Measurements from ENCODE around the gene HYDIN. TPM values are rescaled to one million over a fixed set of nuclear protein-coding genes. Genes with fewer than 3 reads are reported as not detected.
"Not testable (repeated sequence)": the region's sequence is repeated elsewhere in the genome, so short reads cannot be mapped to it uniquely, and the experiment has no call there.

The HYDIN gene
- total and polyA plus RNA-seq, 12 donors: 0.26 to 5.1 (median 1.6) TPM

DNA sequence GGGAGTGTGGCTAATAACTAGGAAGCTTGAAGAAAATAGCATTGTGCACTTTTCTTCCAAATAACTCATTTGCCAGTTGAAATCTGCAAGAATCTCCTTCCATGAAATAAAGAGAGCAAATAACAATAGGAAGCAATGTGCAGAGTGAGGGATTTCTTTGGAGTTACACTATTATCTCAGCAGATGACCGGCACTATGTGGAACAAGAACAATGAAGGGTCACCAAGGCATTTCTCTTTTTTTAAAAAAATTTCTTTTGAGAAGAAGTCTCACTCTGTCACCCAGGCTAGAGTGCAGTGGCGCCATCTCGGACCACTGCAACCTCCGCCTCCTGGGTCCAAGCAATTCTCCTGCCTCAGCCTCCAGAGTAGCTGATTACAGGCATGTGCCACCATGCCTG is 192.1 kb downstream of the HYDIN start:
- intact Hi-C loops (cut with DNase I); DNase-seq; H3K4me3 ChIP-seq; H3K36me3 ChIP-seq (replicated peaks in 1 of 2); H3K9me3 ChIP-seq (replicated peaks in 1 of 3); H3K27ac ChIP-seq; H3K27me3 ChIP-seq; H3K4me1 ChIP-seq (replicated peaks in 1 of 2): not testable (repeated sequence)
- WGBS, 4 donors: 89 to 98% (median 93%) methylated on average over 4 of the region's 4 CpGs

DNA sequence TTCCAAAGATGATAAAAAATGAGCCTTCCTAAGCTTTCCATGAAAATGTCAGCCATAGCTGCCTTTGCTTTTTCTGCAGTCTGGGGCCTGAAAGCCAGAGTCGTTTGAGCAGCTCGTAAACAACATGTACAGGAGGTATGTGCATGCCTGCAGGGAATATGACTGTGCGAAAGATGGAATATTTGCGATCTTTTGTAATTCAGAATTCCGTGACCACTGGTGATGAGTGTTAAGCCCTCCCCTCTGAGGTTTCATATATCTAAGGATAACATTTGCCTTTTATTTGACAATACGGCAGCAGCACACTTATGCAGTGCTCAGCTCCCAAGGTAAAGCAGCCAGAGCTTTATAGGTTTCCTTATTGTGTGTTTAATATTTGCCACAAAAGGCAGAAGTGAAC is 192.5 kb downstream of the HYDIN start:
- H3K4me3 ChIP-seq; H3K4me1 ChIP-seq (replicated peaks in 1 of 2); H3K9me3 ChIP-seq (replicated peaks in 1 of 3); H3K36me3 ChIP-seq (replicated peaks in 1 of 2); intact Hi-C loops (cut with DNase I); H3K27me3 ChIP-seq; DNase-seq; H3K27ac ChIP-seq: not testable (repeated sequence)
- 64 to 75% (median 70%) methylated on average over 4 to 6 of the region's 6 CpGs for WGBS, 4 donors

DNA sequence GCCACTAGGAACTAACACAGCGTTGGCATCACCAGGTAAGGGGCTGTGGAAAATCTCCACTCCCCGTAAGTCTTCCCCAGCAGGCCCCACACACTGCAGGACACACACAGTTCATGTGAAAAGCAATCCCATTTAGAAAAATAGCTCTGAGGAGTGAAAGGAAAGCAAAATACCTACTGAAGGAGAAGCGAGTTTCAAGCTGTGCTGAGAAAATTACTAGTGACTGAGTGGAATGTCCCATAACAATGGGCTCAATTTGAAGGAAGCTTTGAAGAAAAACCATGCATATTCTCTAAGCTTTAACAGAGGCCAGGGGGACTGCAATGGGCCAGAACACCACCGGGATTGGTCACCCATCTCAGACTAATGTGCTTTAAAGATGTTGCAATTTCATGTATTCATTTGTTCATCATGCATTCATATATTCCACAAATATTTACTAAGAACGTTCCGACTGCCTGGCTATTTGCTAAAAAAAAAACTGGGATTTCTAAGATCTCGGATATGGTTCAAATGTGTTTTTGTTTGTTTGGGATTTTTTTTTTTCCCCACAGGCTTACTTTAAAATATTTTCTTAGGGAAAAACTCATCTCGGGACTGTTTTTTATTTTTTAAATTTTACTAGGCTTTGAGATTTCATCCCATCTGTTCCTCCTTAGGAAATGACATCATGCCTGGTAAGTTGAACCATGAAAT is 202.3 kb downstream of the HYDIN start:
- H3K27me3 ChIP-seq; H3K4me3 ChIP-seq; H3K9me3 ChIP-seq (replicated peaks in 1 of 3); H3K27ac ChIP-seq; H3K36me3 ChIP-seq (replicated peaks in 1 of 2); H3K4me1 ChIP-seq (replicated peaks in 1 of 2); DNase-seq; intact Hi-C loops (cut with DNase I): not testable (repeated sequence)
- WGBS, 4 donors: 48 to 62% (median 54%) methylated on average over 7 to 8 of the region's 8 CpGs

DNA sequence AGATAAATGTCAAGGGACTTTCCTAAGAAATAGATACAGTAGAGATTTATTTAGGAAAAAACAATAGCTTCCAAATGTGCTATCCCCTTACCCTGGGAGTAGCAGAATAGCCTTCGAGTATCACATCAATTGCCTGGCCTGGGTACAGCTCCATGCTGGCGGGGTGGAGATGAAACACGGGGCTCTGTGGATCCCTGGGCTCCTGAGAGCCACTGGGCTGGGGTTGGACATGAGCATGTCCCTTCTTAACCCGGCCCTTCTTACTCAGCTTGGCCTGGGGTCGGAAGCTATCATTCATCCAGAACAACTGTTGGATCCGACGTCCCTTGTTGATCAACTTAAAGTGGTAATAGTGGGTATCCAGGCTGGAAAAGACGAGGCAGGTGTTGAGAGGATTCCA is 203.0 kb downstream of the HYDIN start:
- H3K4me3 ChIP-seq; H3K27ac ChIP-seq; H3K36me3 ChIP-seq (replicated peaks in 1 of 2); H3K9me3 ChIP-seq (replicated peaks in 1 of 3); intact Hi-C loops (cut with DNase I); H3K4me1 ChIP-seq (replicated peaks in 1 of 2); H3K27me3 ChIP-seq; DNase-seq: not testable (repeated sequence)
- 60 to 73% (median 62%) methylated on average over 1 to 2 of the region's 8 CpGs; no CpG with 5 or more reads in 1 of the 4 donors for WGBS, 4 donors

DNA sequence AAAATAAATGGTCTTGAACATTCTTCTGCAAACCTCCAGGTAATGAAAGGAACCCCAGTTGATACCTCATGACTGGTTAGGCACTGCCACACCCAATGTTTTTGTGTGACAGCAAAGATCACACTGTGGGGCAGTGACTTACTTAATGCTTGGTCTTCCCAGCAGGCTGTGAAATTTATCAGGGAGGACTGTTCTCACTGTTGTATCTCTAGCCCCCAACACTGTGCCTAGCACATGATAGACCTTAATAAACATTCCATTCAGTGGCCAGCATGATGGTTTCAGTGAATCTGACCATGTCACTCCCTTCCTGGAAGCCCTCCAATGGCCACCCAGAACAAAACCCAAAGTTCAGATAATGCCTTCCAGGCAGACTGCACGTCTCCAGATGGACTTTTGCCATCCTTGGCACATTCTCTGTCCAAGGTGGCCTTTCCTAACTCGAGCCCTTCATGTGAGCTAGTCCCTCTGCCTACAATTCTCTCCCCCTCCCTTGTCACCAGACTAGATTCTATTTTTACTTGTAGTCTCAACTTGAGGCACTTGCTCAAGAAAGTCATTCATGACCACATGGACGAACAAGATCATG is 206.6 kb downstream of the HYDIN start:
- 48 to 62% (median 58%) methylated on average over 2 to 3 of the region's 3 CpGs for WGBS, 4 donors
- DNase-seq; H3K4me3 ChIP-seq; intact Hi-C loops (cut with DNase I); H3K4me1 ChIP-seq (replicated peaks in 1 of 2); H3K27ac ChIP-seq; H3K9me3 ChIP-seq (replicated peaks in 1 of 3); H3K36me3 ChIP-seq (replicated peaks in 1 of 2); H3K27me3 ChIP-seq: not testable (repeated sequence)

DNA sequence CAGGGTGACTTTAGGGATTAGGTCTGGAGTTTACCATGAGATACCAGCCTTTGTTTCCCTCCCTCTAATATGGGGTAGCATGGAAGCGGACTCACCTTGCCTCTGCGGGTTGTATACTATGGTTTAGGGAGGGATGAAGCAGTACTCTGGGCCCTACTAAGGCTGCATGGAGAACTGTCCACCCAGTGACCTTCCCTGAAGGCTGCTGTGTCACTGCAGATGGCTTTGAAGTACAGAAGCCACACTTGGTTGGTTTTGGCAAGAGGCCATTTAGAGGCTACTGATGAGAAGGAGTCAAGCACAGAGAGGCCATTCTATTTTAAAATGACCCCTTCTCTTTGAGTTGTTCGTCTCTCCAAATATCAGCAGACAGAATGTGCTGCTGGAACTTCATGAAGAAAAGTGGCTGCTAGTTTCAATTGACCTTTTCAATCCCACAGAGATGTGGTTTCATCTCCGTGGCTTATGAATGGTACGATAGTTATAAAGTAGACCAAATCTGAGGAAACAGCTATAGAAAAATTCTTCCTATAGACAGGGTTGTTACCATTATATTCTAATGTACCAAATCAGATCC is 208.5 kb downstream of the HYDIN start:
- DNase-seq; H3K4me1 ChIP-seq (replicated peaks in 1 of 2); H3K9me3 ChIP-seq (replicated peaks in 1 of 3); H3K27ac ChIP-seq; H3K36me3 ChIP-seq (replicated peaks in 1 of 2); H3K4me3 ChIP-seq; H3K27me3 ChIP-seq; intact Hi-C loops (cut with DNase I): not testable (repeated sequence)
- 68 to 80% (median 72%) methylated on average over 3 of the region's 5 CpGs for WGBS, 4 donors

DNA sequence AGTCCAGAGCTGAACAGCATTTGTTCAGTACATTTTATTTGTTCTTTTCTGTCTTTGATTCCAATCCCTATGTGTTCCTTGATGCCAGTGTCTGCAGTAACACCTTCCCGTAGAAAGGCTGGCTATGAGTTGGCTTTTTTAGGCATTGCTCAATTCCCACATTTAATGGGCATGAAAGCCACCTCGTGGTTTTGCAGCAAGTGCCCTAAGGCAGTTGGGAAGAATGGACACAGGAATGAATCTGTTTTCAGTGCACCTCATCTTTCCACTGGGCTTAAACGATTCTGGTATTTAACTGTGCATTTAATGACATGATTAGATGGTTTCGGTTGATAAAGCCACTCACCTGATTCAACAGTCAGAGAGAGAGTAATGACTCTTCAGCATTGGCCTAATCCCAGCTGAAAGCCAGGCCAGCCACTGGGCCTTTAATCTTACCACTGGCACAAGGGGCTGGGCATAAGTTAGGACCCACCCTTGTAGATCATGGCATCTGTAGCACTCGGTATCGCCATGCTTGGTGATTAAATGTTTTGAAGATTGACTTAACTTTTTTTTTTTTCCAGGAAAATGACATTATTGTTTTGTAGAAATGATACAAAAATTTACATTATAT is 211.3 kb downstream of the HYDIN start:
- WGBS, 4 donors: 73 to 95% (median 80%) methylated on average over 5 to 6 of the region's 6 CpGs
- H3K36me3 ChIP-seq (replicated peaks in 1 of 2); DNase-seq; H3K9me3 ChIP-seq (replicated peaks in 1 of 3); H3K4me1 ChIP-seq (replicated peaks in 1 of 2); H3K27ac ChIP-seq; H3K27me3 ChIP-seq; intact Hi-C loops (cut with DNase I); H3K4me3 ChIP-seq: not testable (repeated sequence)

DNA sequence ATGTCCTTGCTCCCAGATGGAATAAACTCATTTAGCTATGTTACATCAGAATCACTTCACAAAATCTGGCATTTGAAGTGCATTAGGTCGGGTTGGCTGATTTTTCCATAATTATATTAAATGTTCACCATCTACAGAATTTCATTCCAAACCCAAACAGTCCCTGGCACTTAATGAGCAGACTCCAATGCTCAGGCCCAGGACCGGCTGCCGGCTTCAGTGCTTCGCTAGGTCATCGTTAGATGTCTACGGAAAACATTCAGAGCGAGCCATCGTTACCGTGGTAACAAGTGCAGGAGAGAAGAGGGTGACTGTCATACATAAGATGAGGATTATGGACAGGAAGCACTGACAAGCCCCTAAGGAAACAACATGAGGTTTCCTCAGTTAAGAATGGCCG is 215.1 kb downstream of the HYDIN start:
- H3K27me3 ChIP-seq; intact Hi-C loops (cut with DNase I); DNase-seq; H3K36me3 ChIP-seq (replicated peaks in 1 of 2); H3K4me3 ChIP-seq; H3K4me1 ChIP-seq (replicated peaks in 1 of 2); H3K27ac ChIP-seq; H3K9me3 ChIP-seq (replicated peaks in 1 of 3): not testable (repeated sequence)
- 14 to 91% (median 81%) methylated on average over 1 to 6 of the region's 10 CpGs; no CpG with 5 or more reads in 1 of the 4 donors for WGBS, 4 donors

DNA sequence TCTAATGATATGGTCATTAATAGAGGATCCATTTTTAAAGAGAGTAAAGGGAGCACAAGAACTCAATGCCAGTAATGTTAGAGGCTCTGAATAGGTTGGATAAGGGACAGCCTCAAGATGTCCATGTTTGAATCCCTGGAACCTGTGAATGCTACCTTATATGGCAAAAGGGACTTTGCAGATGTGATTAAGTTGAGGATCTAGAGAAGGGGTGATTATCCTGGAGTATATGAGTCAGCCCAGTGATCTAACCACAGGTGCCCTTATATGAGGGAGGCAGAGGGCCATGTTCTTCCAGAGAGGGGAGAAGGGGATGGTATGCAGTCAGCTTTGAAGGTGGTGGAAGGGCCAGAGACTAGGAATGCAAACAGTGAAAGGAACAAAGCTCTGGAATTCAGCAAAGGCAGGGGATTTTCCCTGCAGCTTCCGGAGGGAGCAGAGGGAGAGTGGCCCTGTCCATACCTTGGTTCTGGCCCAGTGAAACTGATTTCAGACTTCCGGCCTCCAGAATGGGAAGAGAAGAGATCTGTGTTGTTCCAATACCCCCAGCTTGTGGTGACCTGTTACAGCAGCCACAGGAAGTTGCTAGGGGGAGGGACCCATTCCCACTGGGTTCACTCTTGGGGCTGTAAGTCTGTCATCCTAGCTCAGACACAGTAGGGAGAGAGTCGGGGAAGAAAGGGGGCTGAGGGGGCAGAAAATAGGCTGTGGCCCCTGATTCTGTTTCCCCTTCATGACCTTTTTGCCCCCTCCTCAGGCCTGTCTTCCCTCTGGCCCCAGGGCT is 220.9 kb downstream of the HYDIN start:
- H3K27ac ChIP-seq; H3K36me3 ChIP-seq (replicated peaks in 1 of 2); H3K27me3 ChIP-seq; intact Hi-C loops (cut with DNase I); H3K4me1 ChIP-seq (replicated peaks in 1 of 2); H3K4me3 ChIP-seq; DNase-seq; H3K9me3 ChIP-seq (replicated peaks in 1 of 3): not testable (repeated sequence)
- no CpG with 5 or more reads among the region's 3 CpGs for WGBS, 4 donors

DNA sequence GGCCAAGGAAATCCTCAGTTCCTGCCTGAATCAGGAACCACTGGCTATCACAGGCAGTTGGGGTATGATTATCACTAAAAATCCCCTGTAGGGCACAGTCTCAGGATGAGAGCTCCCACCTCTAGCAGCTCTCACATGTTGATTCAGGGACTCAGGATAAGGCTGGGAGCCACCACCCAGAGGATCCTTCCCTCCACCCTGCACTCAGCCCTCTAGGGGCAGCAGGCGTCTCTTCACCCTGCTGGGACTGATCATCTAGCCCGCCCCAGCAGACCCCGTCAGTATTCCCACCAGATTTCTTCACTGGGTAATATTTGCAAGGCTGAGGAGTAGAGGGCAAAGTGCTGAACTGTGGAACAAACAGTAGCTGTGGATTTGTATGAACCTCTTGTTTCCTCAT is 224.0 kb downstream of the HYDIN start:
- not testable (repeated sequence) for H3K27ac ChIP-seq

More for the DNA sequence above, 224.0 kb downstream of the HYDIN start:
- H3K4me1 ChIP-seq (replicated peaks in 1 of 2); H3K9me3 ChIP-seq (replicated peaks in 1 of 3); DNase-seq; H3K4me3 ChIP-seq; H3K36me3 ChIP-seq (replicated peaks in 1 of 2); H3K27me3 ChIP-seq; intact Hi-C loops (cut with DNase I): not testable (repeated sequence)
- WGBS, 4 donors: 45 to 74% (median 56%) methylated on average over 3 of the region's 3 CpGs

Measured in adrenal gland (tissue), 12 donors.